ENCODE measurements around the gene KIF26B.
"Not testable (repeated sequence)": the region's sequence is repeated elsewhere in the genome, so short reads cannot be mapped to it uniquely, and the experiment has no call there.

The KIF26B gene

GRCh38 chr1:245386297-245386971, 231.6 kb downstream of the KIF26B start:
- DNase-seq (ENCODE audit: low read depth in 2 of 2) = no peak

- no peak for DNase-seq (ENCODE audit: low read depth in 2 of 2)
Measured at GRCh38 chr1:245388687-245389086, 233.9 kb downstream of the KIF26B start.

- DNase-seq (ENCODE audit: low read depth in 2 of 2) = no peak
Measured at GRCh38 chr1:245389873-245390272, 235.1 kb downstream of the KIF26B start.

GRCh38 chr1:245390975-245391374, 236.2 kb downstream of the KIF26B start:
- no peak for DNase-seq (ENCODE audit: low read depth in 2 of 2)

- DNase-seq (ENCODE audit: low read depth in 2 of 2) = no peak
Measured at GRCh38 chr1:245393694-245394093, 238.9 kb downstream of the KIF26B start.

GRCh38 chr1:245395680-245396079, 240.9 kb downstream of the KIF26B start:
- DNase-seq (ENCODE audit: low read depth in 2 of 2) = no peak

GRCh38 chr1:245396615-245397014, 241.8 kb downstream of the KIF26B start:
- no peak for DNase-seq (ENCODE audit: low read depth in 2 of 2)

- DNase-seq (ENCODE audit: low read depth in 2 of 2) = no peak
Measured at GRCh38 chr1:245397771-245398170, 243.0 kb downstream of the KIF26B start.

GRCh38 chr1:245398180-245398579, 243.4 kb downstream of the KIF26B start:
- no peak for DNase-seq (ENCODE audit: low read depth in 2 of 2)

- no peak for DNase-seq (ENCODE audit: low read depth in 2 of 2)
Measured at GRCh38 chr1:245401881-245402587, 247.2 kb downstream of the KIF26B start.

- not testable (repeated sequence) for DNase-seq (ENCODE audit: low read depth in 2 of 2)
Measured at GRCh38 chr1:245402998-245403397, 248.2 kb downstream of the KIF26B start.

GRCh38 chr1:245404527-245404926, 249.7 kb downstream of the KIF26B start:
- DNase-seq (ENCODE audit: low read depth in 2 of 2) = no peak

- no peak for DNase-seq (ENCODE audit: low read depth in 2 of 2)
Measured at GRCh38 chr1:245404952-245405351, 250.2 kb downstream of the KIF26B start.

- no peak for DNase-seq (ENCODE audit: low read depth in 2 of 2)
Measured at GRCh38 chr1:245406426-245406825, 251.6 kb downstream of the KIF26B start.

GRCh38 chr1:245407983-245408382, 253.2 kb downstream of the KIF26B start:
- DNase-seq (ENCODE audit: low read depth in 2 of 2) = no peak

- no peak for DNase-seq (ENCODE audit: low read depth in 2 of 2)
Measured at GRCh38 chr1:245409341-245410195, 254.8 kb downstream of the KIF26B start.

GRCh38 chr1:245411245-245412036, 256.7 kb downstream of the KIF26B start:
- no peak for DNase-seq (ENCODE audit: low read depth in 2 of 2)

GRCh38 chr1:245412306-245412705, 257.5 kb downstream of the KIF26B start:
- no peak for DNase-seq (ENCODE audit: low read depth in 2 of 2)

GRCh38 chr1:245416781-245417180, 262.0 kb downstream of the KIF26B start:
- DNase-seq (ENCODE audit: low read depth in 2 of 2) = no peak

GRCh38 chr1:245418077-245418476, 263.3 kb downstream of the KIF26B start:
- no peak for DNase-seq (ENCODE audit: low read depth in 2 of 2)

- no peak for DNase-seq (ENCODE audit: low read depth in 2 of 2)
Measured at GRCh38 chr1:245419461-245419978, 264.7 kb downstream of the KIF26B start.
